Mesendoderm (in vitro differentiated cells): ENCODE measurements around the gene CSNK1D.

ENCODE experiments used
- DNase-seq: peaks from one replicate; pipeline ENCODE4 v3.0.0; 2013
- H2AK5ac ChIP-seq: 2 replicates; pipeline ENCODE4 v1.6.1; 2013; ENCODE audit warnings: low read length, inconsistent platforms
- H2BK120ac ChIP-seq: 2 replicates; pipeline ENCODE4 v1.6.1; 2013; ENCODE audit warnings: low read depth, mild to moderate bottlenecking, low read length, moderate library complexity, mixed read lengths
- H2BK15ac ChIP-seq: replicated peaks from 2 replicates; pipeline ENCODE4 v1.6.1; 2013; ENCODE audit warnings: low read depth, mild to moderate bottlenecking, moderate library complexity
- H2BK5ac ChIP-seq: 2 replicates; pipeline ENCODE4 v1.6.1; 2013; ENCODE audit warnings: low read length, inconsistent platforms
- H3K18ac ChIP-seq: 2 replicates; pipeline ENCODE4 v1.6.1; 2013; ENCODE audit warnings: mild to moderate bottlenecking, low read length, mixed read lengths
- H3K23ac ChIP-seq: one replicate; pipeline ENCODE4 v1.6.1; 2013; ENCODE audit warnings: low read length
- H3K27ac ChIP-seq: 2 replicates; pipeline ENCODE4 v1.5.1; 2013; ENCODE audit warnings: low read depth, mild to moderate bottlenecking, inconsistent platforms, low read length, moderate library complexity
- H3K27me3 ChIP-seq: 2 replicates; pipeline ENCODE4 v1.6.1; 2013; ENCODE audit warnings: low read length, control low read depth, mild to moderate bottlenecking, inconsistent platforms; ENCODE audit not compliant: insufficient read depth, poor library complexity
- H3K36me3 ChIP-seq: 2 replicates; pipeline ENCODE4 v1.6.1; 2013; ENCODE audit warnings: low read length, inconsistent platforms; ENCODE audit not compliant: control insufficient read depth, insufficient read depth
- H3K4ac ChIP-seq: one replicate; pipeline ENCODE4 v1.6.1; 2013; ENCODE audit warnings: low read depth, mild to moderate bottlenecking, low read length, moderate library complexity
- H3K4me1 ChIP-seq: 2 replicates; pipeline ENCODE4 v1.6.1; 2013; ENCODE audit warnings: low read depth, low read length, inconsistent platforms; ENCODE audit not compliant: control insufficient read depth
- H3K4me2 ChIP-seq: 2 replicates; pipeline ENCODE4 v1.6.1; 2013; ENCODE audit warnings: low read length
- H3K4me3 ChIP-seq: 2 replicates; pipeline ENCODE4 v1.5.1; 2013; ENCODE audit warnings: mild to moderate bottlenecking, low read length
- H3K56ac ChIP-seq: one replicate; pipeline ENCODE4 v1.6.1; 2013; ENCODE audit warnings: low read length
- H3K79me1 ChIP-seq: 2 replicates; pipeline ENCODE4 v1.6.1; 2013; ENCODE audit warnings: low read length, inconsistent platforms
- H3K79me2 ChIP-seq: 2 replicates; pipeline ENCODE4 v1.6.1; 2013; ENCODE audit warnings: mild to moderate bottlenecking, low read length; ENCODE audit not compliant: control insufficient read depth, insufficient read depth
- H3K9ac ChIP-seq: 2 replicates; pipeline ENCODE4 v1.6.1; 2013; ENCODE audit warnings: low read length, inconsistent platforms
- H4K5ac ChIP-seq: one replicate; pipeline ENCODE4 v1.6.1; 2013; ENCODE audit warnings: low read length
- H4K8ac ChIP-seq: one replicate; pipeline ENCODE4 v1.6.1; 2013; ENCODE audit warnings: low read depth, mild to moderate bottlenecking, control low read depth, low read length, moderate library complexity
- WGBS: extraction: QIAGEN DNeasy Blood & Tissue Kit; methylation state at CpG from one replicate; pipeline ENCODE4 v1.1.7; 2013; ENCODE audit warnings: low lambda C conversion rate, missing lambda C conversion rate; ENCODE audit not compliant: insufficient coverage; ENCODE audit errors: extremely low coverage; 5-methylcytosine and 5-hydroxymethylcytosine counted together

CSNK1D gene

GRCh38 chr17:82217530-82218204, 55.8 kb downstream of the CSNK1D start:
- no peaks in the 10 kb centered on the region for H3K4me1 ChIP-seq
- H3K36me3 ChIP-seq, result no peaks in the 10 kb centered on the region
- no peak overlapping the region for H3K4me2 ChIP-seq
- H3K79me1 ChIP-seq, result no peaks in the 10 kb centered on the region
- H3K56ac ChIP-seq, result no peak overlapping the region
- DNase-seq, result peak; percentile 63
- WGBS, result no CpG with 5 or more reads among the region's 21 CpGs
- H3K4ac ChIP-seq, result no peak overlapping the region
- no peak overlapping the region for H4K5ac ChIP-seq
- H3K79me2 ChIP-seq, result no peaks in the 10 kb centered on the region
- no peak overlapping the region for H4K8ac ChIP-seq
- H2AK5ac ChIP-seq, result no peak overlapping the region
- H2BK120ac ChIP-seq, result peak overlapping the region; percentile 33
- no peak overlapping the region for H2BK5ac ChIP-seq
- H3K27ac ChIP-seq, result no peak overlapping the region
- no peak overlapping the region for H3K4me3 ChIP-seq
- peak overlapping the region; percentile 6 for H3K18ac ChIP-seq
- no peak overlapping the region for H2BK15ac ChIP-seq
- H3K23ac ChIP-seq, result no peak overlapping the region
- H3K27me3 ChIP-seq, result no peaks in the 10 kb centered on the region
- H3K9ac ChIP-seq, result no peak overlapping the region

GRCh38 chr17:82217120-82217529, 56.4 kb downstream of the CSNK1D start:
- no peak overlapping the region for H2AK5ac ChIP-seq
- no peak overlapping the region for H3K4me3 ChIP-seq
- no peak overlapping the region for H3K23ac ChIP-seq
- H3K4me1 ChIP-seq, result no peaks in the 10 kb centered on the region
- H3K79me1 ChIP-seq, result no peaks in the 10 kb centered on the region
- H3K4me2 ChIP-seq, result no peak overlapping the region
- DNase-seq, result no peak
- H4K5ac ChIP-seq, result no peak overlapping the region
- no peak overlapping the region for H2BK5ac ChIP-seq
- no peaks in the 10 kb centered on the region for H3K36me3 ChIP-seq
- no peaks in the 10 kb centered on the region for H3K79me2 ChIP-seq
- H3K27ac ChIP-seq, result no peak overlapping the region
- H3K4ac ChIP-seq, result no peak overlapping the region
- no peaks in the 10 kb centered on the region for H3K27me3 ChIP-seq
- H3K56ac ChIP-seq, result no peak overlapping the region
- no CpG with 5 or more reads among the region's 12 CpGs for WGBS
- no peak overlapping the region for H4K8ac ChIP-seq
- no peak overlapping the region for H2BK120ac ChIP-seq
- no peak overlapping the region for H3K9ac ChIP-seq
- H2BK15ac ChIP-seq, result no peak overlapping the region
- no peak overlapping the region for H3K18ac ChIP-seq

- Histone ChIP-seq H3K4me2 (no peak overlapping the region), H2BK15ac (no peak overlapping the region), H4K5ac (no peak overlapping the region), H3K56ac (no peak overlapping the region), H3K9ac (no peak overlapping the region), H3K23ac (no peak overlapping the region), H3K79me1 (no peaks in the 10 kb centered on the region), H2AK5ac (no peak overlapping the region), H3K4me1 (no peaks in the 10 kb centered on the region), H3K27ac (no peak overlapping the region), H4K8ac (no peak overlapping the region), H2BK5ac (no peak overlapping the region), H3K79me2 (no peaks in the 10 kb centered on the region), H3K27me3 (no peaks in the 10 kb centered on the region), H3K18ac (no peak overlapping the region), H3K36me3 (no peaks in the 10 kb centered on the region), H3K4ac (no peak overlapping the region), H2BK120ac (no peak overlapping the region), H3K4me3 (no peak overlapping the region)
- no peak for DNase-seq
- no CpG with 5 or more reads among the region's 17 CpGs for WGBS
Measured at GRCh38 chr17:82216301-82217119, 57.0 kb downstream of the CSNK1D start.

GRCh38 chr17:82215972-82216300, 57.6 kb downstream of the CSNK1D start:
- Histone ChIP-seq H3K79me2 (no peaks in the 10 kb centered on the region), H3K79me1 (no peaks in the 10 kb centered on the region), H3K4me1 (no peaks in the 10 kb centered on the region), H2BK15ac (no peak overlapping the region), H2BK5ac (no peak overlapping the region), H4K5ac (no peak overlapping the region), H3K36me3 (no peaks in the 10 kb centered on the region), H3K9ac (no peak overlapping the region), H3K27ac (no peak overlapping the region), H3K4me3 (no peak overlapping the region), H3K56ac (no peak overlapping the region), H4K8ac (no peak overlapping the region), H3K23ac (no peak overlapping the region), H3K27me3 (no peaks in the 10 kb centered on the region), H2AK5ac (no peak overlapping the region), H3K4ac (no peak overlapping the region), H2BK120ac (no peak overlapping the region), H3K18ac (no peak overlapping the region), H3K4me2 (no peak overlapping the region)
- WGBS, result no CpG with 5 or more reads among the region's 12 CpGs
- DNase-seq, result no peak

GRCh38 chr17:82215095-82215971, 58.2 kb downstream of the CSNK1D start:
- Histone ChIP-seq H3K18ac (no peak overlapping the region), H3K23ac (no peak overlapping the region), H3K79me1 (no peaks in the 10 kb centered on the region), H3K4me1 (no peaks in the 10 kb centered on the region), H2BK5ac (no peak overlapping the region), H4K8ac (no peak overlapping the region), H3K27ac (no peak overlapping the region), H2BK15ac (no peak overlapping the region), H4K5ac (no peak overlapping the region), H3K56ac (no peak overlapping the region), H3K4me2 (no peak overlapping the region), H3K27me3 (no peaks in the 10 kb centered on the region), H3K79me2 (no peaks in the 10 kb centered on the region), H2BK120ac (no peak overlapping the region), H3K4me3 (no peak overlapping the region), H3K4ac (no peak overlapping the region), H3K36me3 (no peaks in the 10 kb centered on the region), H2AK5ac (no peak overlapping the region), H3K9ac (no peak overlapping the region)
- no CpG with 5 or more reads among the region's 25 CpGs for WGBS
- DNase-seq, result no peak
